ENCODE data around the gene SULT1A2.
"Not testable (repeated sequence)": the region's sequence is repeated elsewhere in the genome, so short reads cannot be mapped to it uniquely, and the experiment has no call there.

SULT1A2 gene

DNA sequence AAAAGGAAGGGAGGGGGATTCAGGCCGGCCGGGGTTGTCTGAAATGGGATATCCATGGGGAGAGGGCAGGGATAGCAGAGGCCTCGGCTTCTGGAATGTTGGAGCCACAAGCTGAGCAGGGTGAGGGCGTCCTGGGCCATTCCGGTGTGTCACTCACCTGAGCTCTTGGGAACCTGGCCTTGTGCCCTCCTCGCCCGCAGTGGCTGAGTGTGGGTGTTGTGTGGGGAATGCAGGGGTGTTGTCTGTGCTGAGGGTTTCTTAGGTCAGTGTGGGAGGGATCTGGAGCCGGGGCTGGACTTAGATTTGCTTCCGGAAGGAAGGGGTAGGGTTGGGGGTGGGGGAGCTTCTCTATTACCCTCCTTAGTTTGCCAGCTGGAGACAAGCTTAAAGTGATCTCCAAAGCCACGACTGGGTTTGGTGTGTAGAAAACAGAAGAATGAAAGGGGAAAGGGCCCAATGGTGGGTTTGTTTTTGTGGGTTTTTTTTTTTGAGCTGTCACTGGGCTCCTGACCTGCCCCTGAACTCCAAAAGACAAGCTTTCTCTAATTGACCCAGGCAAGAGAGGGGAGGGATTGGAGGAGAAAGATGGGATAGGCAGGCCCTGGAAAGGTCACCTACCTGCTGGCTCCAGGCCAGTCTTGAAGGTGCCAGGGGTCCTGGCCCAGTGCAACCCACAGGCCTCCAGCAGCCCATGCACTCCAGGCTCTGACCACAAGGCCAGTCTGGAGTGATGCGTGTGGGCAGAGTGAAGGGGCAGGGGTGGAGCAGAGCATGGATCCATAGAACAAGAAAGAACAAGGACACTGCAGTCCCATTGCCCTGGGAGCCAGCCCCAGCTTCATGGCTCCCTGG, at the start of gene SULT1A2:
TSS of gene SULT1A2 (minus strand) at position 211 of the 852 bp plus-strand sequence. CDS start 1,120 bp downstream, outside the sequence.
- no peak for DNase-seq (ENCODE audit: low read depth in 2 of 2, low spot score in 1 of 2)

GRCh38 chr16:28639959-28640358, 43.1 kb upstream of the SULT1A2 start:
- not testable (repeated sequence) for DNase-seq (ENCODE audit: low read depth in 2 of 2, low spot score in 1 of 2)

GRCh38 chr16:28638359-28638758, 41.5 kb upstream of the SULT1A2 start:
- not testable (repeated sequence) for DNase-seq (ENCODE audit: low read depth in 2 of 2, low spot score in 1 of 2)

DNA sequence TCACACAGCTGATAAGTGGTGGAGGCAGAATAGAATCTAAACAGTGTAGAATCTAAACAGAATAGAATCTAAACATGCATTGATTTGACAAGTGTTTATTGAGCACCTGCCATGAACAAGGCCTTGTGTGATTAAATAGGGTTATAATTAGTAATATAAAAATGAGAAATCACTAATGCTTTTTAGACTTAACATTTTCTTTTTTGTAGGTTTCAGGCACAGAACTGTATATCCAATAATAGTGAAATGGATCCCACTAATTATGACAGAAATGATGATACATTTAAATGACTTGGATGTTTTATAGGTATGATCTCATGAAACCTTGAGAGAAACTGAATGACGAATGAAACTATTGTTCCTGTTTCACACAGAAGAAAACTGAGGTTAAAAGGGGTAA, 40.9 kb upstream of the SULT1A2 start, which contains the start of gene NPIPB8:
TSS of gene NPIPB8 (plus strand) at position 301 of the 400 bp plus-strand sequence. CDS start 296 bp downstream, outside the sequence.
- DNase-seq (ENCODE audit: low read depth in 2 of 2, low spot score in 1 of 2) = not testable (repeated sequence)

GRCh38 chr16:28636093-28636823, 39.4 kb upstream of the SULT1A2 start:
- not testable (repeated sequence) for DNase-seq (ENCODE audit: low read depth in 2 of 2, low spot score in 1 of 2)

GRCh38 chr16:28630905-28631304, 34.1 kb upstream of the SULT1A2 start:
- not testable (repeated sequence) for DNase-seq (ENCODE audit: low read depth in 2 of 2, low spot score in 1 of 2)

GRCh38 chr16:28623172-28623711, 26.4 kb upstream of the SULT1A2 start:
- peak; percentile 5 to 41 for DNase-seq (ENCODE audit: low read depth in 2 of 2, low spot score in 1 of 2)

- DNase-seq (ENCODE audit: low read depth in 2 of 2, low spot score in 1 of 2) = not testable (repeated sequence)
Measured at GRCh38 chr16:28622532-28623171, 25.8 kb upstream of the SULT1A2 start.

- no peak for DNase-seq (ENCODE audit: low read depth in 2 of 2, low spot score in 1 of 2)
Measured at GRCh38 chr16:28621481-28622155, 24.8 kb upstream of the SULT1A2 start.

GRCh38 chr16:28620316-28620715, 23.5 kb upstream of the SULT1A2 start:
- DNase-seq (ENCODE audit: low read depth in 2 of 2, low spot score in 1 of 2) = not testable (repeated sequence)

DNA sequence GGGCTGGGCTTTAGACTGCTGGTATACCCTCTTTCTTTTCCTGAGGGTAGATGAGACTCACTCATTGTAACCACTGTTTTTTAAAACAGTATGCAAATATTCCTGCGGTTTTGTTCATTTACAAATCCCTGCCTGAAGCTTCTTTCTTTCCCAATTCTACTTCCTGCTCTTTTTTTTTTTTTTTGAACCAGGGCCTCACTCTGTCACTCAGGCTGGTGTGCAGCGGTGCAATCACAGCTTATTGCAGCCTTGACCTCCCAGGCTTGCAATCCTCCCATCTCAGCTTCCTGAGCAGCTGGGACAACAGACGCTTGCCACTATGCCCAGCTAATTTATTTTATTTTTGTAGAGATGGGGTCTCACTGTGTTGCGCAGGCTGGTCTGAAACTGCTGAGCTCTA, 21.0 kb upstream of the SULT1A2 start:
- no peak for DNase-seq (ENCODE audit: low read depth in 2 of 2, low spot score in 1 of 2)

GRCh38 chr16:28616636-28617035, 19.8 kb upstream of the SULT1A2 start:
- no peak for DNase-seq (ENCODE audit: low read depth in 2 of 2, low spot score in 1 of 2)

GRCh38 chr16:28616224-28616577, 19.4 kb upstream of the SULT1A2 start:
- DNase-seq (ENCODE audit: low read depth in 2 of 2, low spot score in 1 of 2) = not testable (repeated sequence)

GRCh38 chr16:28615486-28616223, 18.8 kb upstream of the SULT1A2 start:
- not testable (repeated sequence) for DNase-seq (ENCODE audit: low read depth in 2 of 2, low spot score in 1 of 2)

- not testable (repeated sequence) for DNase-seq (ENCODE audit: low read depth in 2 of 2, low spot score in 1 of 2)
Measured at GRCh38 chr16:28614561-28614960, 17.7 kb upstream of the SULT1A2 start.

- DNase-seq (ENCODE audit: low read depth in 2 of 2, low spot score in 1 of 2) = not testable (repeated sequence)
Measured at GRCh38 chr16:28613912-28614311, 17.1 kb upstream of the SULT1A2 start.

DNA sequence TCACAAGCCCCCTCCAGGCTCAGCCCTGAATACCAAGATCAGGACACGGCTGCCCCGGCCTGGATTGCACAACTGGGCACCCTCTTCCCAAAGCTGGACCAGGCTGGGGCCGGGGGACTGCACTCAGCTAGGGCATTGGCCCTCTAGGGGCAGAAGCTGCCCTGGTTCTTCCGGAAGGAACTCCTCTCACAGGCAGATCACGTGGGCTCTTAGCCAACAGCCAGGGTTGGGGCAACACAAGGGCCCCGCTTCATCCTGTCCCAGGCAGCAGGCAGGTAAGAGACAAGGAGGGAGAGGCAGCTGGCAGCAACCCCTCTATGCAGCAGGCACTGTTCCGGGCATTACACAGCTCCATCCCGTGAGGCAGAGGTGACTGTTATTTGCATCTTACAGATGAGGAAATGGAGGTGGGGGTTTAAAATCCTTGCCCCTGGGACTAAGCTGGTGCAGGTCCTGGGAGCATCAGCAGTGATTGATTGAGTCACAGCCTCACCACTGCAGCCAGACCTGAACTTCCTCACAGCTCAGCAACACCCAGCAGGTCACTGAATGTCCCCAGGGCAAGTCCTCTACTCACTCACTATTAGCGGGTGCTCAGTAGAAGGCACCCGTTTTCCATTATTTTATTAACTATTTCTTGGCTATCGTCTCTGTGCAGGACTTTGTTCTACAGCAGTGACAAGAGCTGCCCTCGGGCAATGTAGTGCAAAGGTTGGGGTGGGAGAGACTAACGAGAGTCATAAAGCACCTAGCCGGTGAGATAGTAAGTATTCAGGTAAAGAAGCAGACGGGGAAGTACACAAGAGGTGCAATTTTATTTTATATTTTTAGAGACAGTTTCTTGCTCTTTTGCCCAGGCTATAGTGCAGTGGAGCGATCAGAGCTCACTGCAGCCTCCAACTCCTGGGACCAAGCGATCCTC, 15.8 kb upstream of the SULT1A2 start:
- DNase-seq (ENCODE audit: low read depth in 2 of 2, low spot score in 1 of 2) = not testable (repeated sequence)

- DNase-seq (ENCODE audit: low read depth in 2 of 2, low spot score in 1 of 2) = no peak
Measured at GRCh38 chr16:28610595-28611191, 13.8 kb upstream of the SULT1A2 start.
